GM23338 (cell line): Measurements from ENCODE around the gene ITIH3. TPM values are rescaled to one million over a fixed set of nuclear protein-coding genes. Genes with fewer than 3 reads are reported as not detected.

Source experiments
- ATAC-seq: fragments of 200-7000 bp; cut with Tn5 transposase; 3 replicates; pipeline ENCODE4 v1.9.1; 2020
- DNase-seq: peaks from one replicate; pipeline ENCODE4 v3.0.0-alpha.2; 2015; ENCODE audit warnings: low spot score
- H2AFZ ChIP-seq: fragments of 200-600 bp; sonication (generic); 2 replicates; pipeline ENCODE4 v1.8.0; 2016; ENCODE audit warnings: antibody characterized with exemption, mild to moderate bottlenecking, moderate library complexity
- H3F3A ChIP-seq: fragments of 200-600 bp; sonication (generic); replicated peaks from 2 replicates; pipeline ENCODE4 v1.8.0; 2017; ENCODE audit warnings: antibody characterized with exemption, mixed run types, low read depth
- H3K27ac ChIP-seq: fragments of 200-600 bp; sonication (generic); 2 replicates; pipeline ENCODE4 v1.6.1; 2016; ENCODE audit warnings: low read depth
- H3K27me3 ChIP-seq: fragments of 200-600 bp; sonication (generic); 2 replicates; pipeline ENCODE4 v1.8.0; 2016; ENCODE audit warnings: mild to moderate bottlenecking, mixed run types, moderate library complexity; ENCODE audit not compliant: insufficient read depth
- H3K36me3 ChIP-seq: fragments of 200-600 bp; sonication (generic); 2 replicates; pipeline ENCODE4 v1.8.0; 2016; ENCODE audit warnings: mild to moderate bottlenecking; ENCODE audit not compliant: insufficient read depth
- H3K4me1 ChIP-seq: fragments of 200-600 bp; sonication (generic); 2 replicates; pipeline ENCODE4 v1.8.0; 2016; ENCODE audit warnings: mild to moderate bottlenecking, moderate library complexity; ENCODE audit not compliant: insufficient read depth
- H3K4me2 ChIP-seq: fragments of 200-600 bp; sonication (generic); 2 replicates; pipeline ENCODE4 v1.7.1; 2017; ENCODE audit warnings: mixed run types
- H3K4me3 ChIP-seq: fragments of 200-600 bp; sonication (generic); 2 replicates; pipeline ENCODE4 v1.6.1; 2016; ENCODE audit warnings: mixed run types
- H3K79me2 ChIP-seq: fragments of 200-600 bp; sonication (generic); replicated peaks from 2 replicates; pipeline ENCODE4 v1.8.0; 2017; ENCODE audit warnings: mild to moderate bottlenecking; ENCODE audit not compliant: insufficient read depth
- H3K9me2 ChIP-seq: fragments of 200-600 bp; sonication (generic); 2 replicates; pipeline ENCODE4 v1.8.0; 2017; ENCODE audit not compliant: insufficient read depth
- H4K20me1 ChIP-seq: fragments of 200-600 bp; sonication (generic); replicated peaks from 2 replicates; pipeline ENCODE4 v1.8.0; 2017; ENCODE audit warnings: mild to moderate bottlenecking; ENCODE audit not compliant: insufficient read depth
- H3K27ac Mint-ChIP-seq: 2 replicates; pipeline ENCODE4 v1.8.0; 2020; ENCODE audit warnings: inconsistent platforms, mild to moderate bottlenecking, moderate library complexity, mixed read lengths
- H3K27me3 Mint-ChIP-seq: 3 replicates; pipeline ENCODE4 v1.8.0; 2022; ENCODE audit warnings: low read depth, mild to moderate bottlenecking, moderate library complexity, mixed read lengths, inconsistent platforms; ENCODE audit not compliant: insufficient read depth, poor library complexity
- H3K36me3 Mint-ChIP-seq: 3 replicates; pipeline ENCODE4 v1.8.0; 2021; ENCODE audit warnings: low read depth, mild to moderate bottlenecking, inconsistent platforms, moderate library complexity, mixed read lengths
- H3K4me1 Mint-ChIP-seq: 3 replicates; pipeline ENCODE4 v1.8.0; 2020; ENCODE audit warnings: mild to moderate bottlenecking, inconsistent platforms, mixed read lengths
- H3K4me3 Mint-ChIP-seq: 3 replicates; pipeline ENCODE4 v1.8.0; 2021; ENCODE audit warnings: moderate library complexity, mild to moderate bottlenecking, inconsistent platforms, mixed read lengths
- H3K9me3 Mint-ChIP-seq: 3 replicates; pipeline ENCODE4 v1.8.0; 2020; ENCODE audit warnings: moderate library complexity, mild to moderate bottlenecking, inconsistent platforms, mixed read lengths
- CREB1 ChIP-seq: fragments of 250-450 bp; sonication (Bioruptor Pico); IDR thresholded peaks from 2 replicates; pipeline ENCODE4 v1.5.0; 2020; ENCODE audit warnings: low read depth, mild to moderate bottlenecking, moderate library complexity
- ETS1 ChIP-seq: IDR thresholded peaks from 2 replicates; pipeline ENCODE4 v1.6.1; 2016; ENCODE audit warnings: antibody characterized with exemption
- EZH2phosphoT487 ChIP-seq: fragments of 200-600 bp; sonication (generic); IDR thresholded peaks from one replicate; pipeline ENCODE4 v1.8.1; 2018; ENCODE audit warnings: antibody characterized with exemption; ENCODE audit not compliant: unreplicated experiment
- JUNB ChIP-seq: IDR thresholded peaks from one replicate; pipeline ENCODE4 v1.6.1; 2016; ENCODE audit warnings: antibody characterized with exemption; ENCODE audit not compliant: unreplicated experiment
- NANOG ChIP-seq: IDR thresholded peaks from 2 replicates; pipeline ENCODE4 v1.6.1; 2016; ENCODE audit warnings: antibody characterized with exemption, borderline replicate concordance
- POLR2AphosphoS5 ChIP-seq: IDR thresholded peaks from 2 replicates; pipeline ENCODE4 v1.6.1; 2016; ENCODE audit warnings: antibody characterized with exemption, low read depth
- STAT1 ChIP-seq: IDR thresholded peaks from one replicate; pipeline ENCODE4 v1.6.1; 2016; ENCODE audit warnings: antibody characterized with exemption; ENCODE audit not compliant: unreplicated experiment
- ZNF114 ChIP-seq: fragments of 250-450 bp; sonication (Bioruptor Pico); IDR thresholded peaks from 2 replicates; pipeline ENCODE4 v1.5.0; 2020; ENCODE audit warnings: mild to moderate bottlenecking, moderate library complexity
- polyA plus RNA-seq: library from polyadenylated mRNA; unstranded; fragments of >200 nt; fragmentation: Nextera tagmentation; extraction: Ambion mirVana; gene quantifications from 2 replicates; pipeline ENCODE4 v1.2.1, GENCODE V29; 2016
- total RNA-seq: library from RNA; depleted of rRNA; stranded (reverse); fragments of >200 nt; shearing (Covaris generic); gene quantifications from 2 replicates; pipeline ENCODE4 v1.2.3, GENCODE V29; 2014

Gene ITIH3
- total and polyA plus RNA-seq, 2 experiments from 2014 or later = not detected

GRCh38 chr3:52793702-52794611 lies 639 bp upstream of the ITIH3 start:
- no peak for DNase-seq
- H3K36me3 Mint-ChIP-seq = no peaks in the 10 kb centered on the region; the same call in 2 of the 3 replicates
- no peak overlapping the region for H3K4me3 ChIP-seq
- H3F3A ChIP-seq = no peaks in the 10 kb centered on the region
- H3K4me1 Mint-ChIP-seq = no peaks in the 10 kb centered on the region; the same call in 2 of the 3 replicates
- H3K79me2 ChIP-seq = no peaks in the 10 kb centered on the region
- H3K4me3 Mint-ChIP-seq = no peak overlapping the region
- no peaks in the 10 kb centered on the region for H3K9me3 Mint-ChIP-seq
- H3K27me3 ChIP-seq = no peaks in the 10 kb centered on the region
- no peak for TF ChIP-seq ZNF114 (CRISPR knock-in tag)
- TF ChIP-seq STAT1 = no peak
- no peak for TF ChIP-seq JUNB
- no peak overlapping the region; the same call in 1 of the 2 replicates for H2AFZ ChIP-seq
- ATAC-seq = no peak
- H3K36me3 ChIP-seq = no peaks in the 10 kb centered on the region
- H3K4me1 ChIP-seq = no peaks in the 10 kb centered on the region
- H4K20me1 ChIP-seq = no peaks in the 10 kb centered on the region
- peaks cover 17% of the 10 kb centered on the region for H3K27me3 Mint-ChIP-seq
- H3K4me2 ChIP-seq = no peak overlapping the region
- no peaks in the 10 kb centered on the region for H3K9me2 ChIP-seq
- no peak overlapping the region for H3K27ac Mint-ChIP-seq
- no peak overlapping the region for H3K27ac ChIP-seq

DNA sequence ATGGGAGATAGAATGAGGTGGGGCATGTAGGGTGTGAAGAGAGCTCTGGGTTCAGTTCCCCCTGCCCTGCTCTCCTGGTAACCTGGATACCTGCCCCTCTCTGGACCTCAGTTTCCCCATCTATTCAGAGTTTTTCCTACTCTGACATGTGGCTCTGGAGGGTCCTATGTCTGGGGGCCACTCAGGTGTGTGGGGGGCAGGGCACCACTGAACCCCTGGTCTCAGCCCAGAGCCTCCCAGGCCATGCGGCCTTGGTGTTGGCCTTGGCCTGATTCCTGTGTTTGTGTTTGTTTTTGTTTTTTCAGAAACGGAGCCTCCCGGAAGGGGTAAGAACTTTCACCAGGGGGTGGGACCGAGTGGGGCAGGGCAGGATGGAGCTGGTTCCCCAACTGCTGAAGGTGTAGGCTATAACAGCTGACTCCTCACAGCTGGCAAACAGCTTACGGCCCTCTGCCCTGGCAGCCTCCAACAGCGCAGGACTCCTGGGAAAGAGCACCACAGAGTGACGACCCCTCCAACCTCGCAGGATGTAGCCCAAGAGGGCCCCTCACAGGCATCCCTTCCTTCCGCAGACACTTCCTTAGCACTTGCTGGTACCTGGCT lies 803 bp downstream of the ITIH3 start:
- no peak overlapping the region for H3K27ac Mint-ChIP-seq
- H3K27me3 Mint-ChIP-seq = peaks cover 17% of the 10 kb centered on the region
- DNase-seq (no peak), ATAC-seq (no peak)
- Histone ChIP-seq H3K9me2 (no peaks in the 10 kb centered on the region), H2AFZ (no peak overlapping the region), H3K27me3 (no peaks in the 10 kb centered on the region), H3K4me2 (no peak overlapping the region), H3K79me2 (no peaks in the 10 kb centered on the region), H3F3A (no peaks in the 10 kb centered on the region), H3K4me1 (no peaks in the 10 kb centered on the region), H3K27ac (no peak overlapping the region), H3K4me3 (no peak overlapping the region), H3K36me3 (no peaks in the 10 kb centered on the region), H4K20me1 (no peaks in the 10 kb centered on the region)
- H3K4me1 Mint-ChIP-seq = no peaks in the 10 kb centered on the region
- H3K4me3 Mint-ChIP-seq = no peak overlapping the region
- no peaks in the 10 kb centered on the region for H3K9me3 Mint-ChIP-seq
- TF ChIP-seq POLR2AphosphoS5 (no peak), ZNF114 (CRISPR knock-in tag) (no peak), CREB1 (no peak), ETS1 (no peak), EZH2phosphoT487 (no peak)
- no peaks in the 10 kb centered on the region; the same call in 2 of the 3 replicates for H3K36me3 Mint-ChIP-seq

- Mint-ChIP-seq H3K4me1 (no peaks in the 10 kb centered on the region), H3K36me3 (no peaks in the 10 kb centered on the region), H3K9me3 (no peaks in the 10 kb centered on the region), H3K27ac (no peak overlapping the region), H3K4me3 (no peak overlapping the region), H3K27me3 (peaks cover 13% of the 10 kb centered on the region)
- Histone ChIP-seq H3K9me2 (no peaks in the 10 kb centered on the region), H3F3A (no peaks in the 10 kb centered on the region), H4K20me1 (no peaks in the 10 kb centered on the region), H3K4me1 (no peaks in the 10 kb centered on the region), H3K79me2 (no peaks in the 10 kb centered on the region), H3K36me3 (no peaks in the 10 kb centered on the region), H3K27ac (no peak overlapping the region), H3K4me3 (no peak overlapping the region), H3K27me3 (no peaks in the 10 kb centered on the region), H3K4me2 (no peak overlapping the region), H2AFZ (no peak overlapping the region)
- ATAC-seq = no peak
- no peak for DNase-seq
- TF ChIP-seq CREB1 (no peak), NANOG (no peak), EZH2phosphoT487 (no peak), POLR2AphosphoS5 (no peak)
Measured at GRCh38 chr3:52796411-52796810, 1.8 kb downstream of the ITIH3 start.
